Activated naive CD8-positive, alpha-beta T cell (primary cell): ENCODE measurements around the gene TC2N.

Source experiments
- H3K27ac Mint-ChIP-seq: one replicate; pipeline ENCODE4 v1.8.0; 2021; ENCODE audit warnings: mixed read lengths
- H3K27me3 Mint-ChIP-seq: one replicate; pipeline ENCODE4 v1.8.0; 2021; ENCODE audit warnings: mixed read lengths
- H3K36me3 Mint-ChIP-seq: one replicate; pipeline ENCODE4 v1.8.0; 2021; ENCODE audit warnings: mixed read lengths
- H3K4me1 Mint-ChIP-seq: one replicate; pipeline ENCODE4 v1.8.0; 2021; ENCODE audit warnings: low read depth, mixed read lengths
- H3K4me3 Mint-ChIP-seq: one replicate; pipeline ENCODE4 v1.8.0; 2021; ENCODE audit warnings: mild to moderate bottlenecking, mixed read lengths
- H3K9me3 Mint-ChIP-seq: one replicate; pipeline ENCODE4 v1.8.0; 2021; ENCODE audit warnings: low read depth, mixed read lengths

Gene TC2N

DNA sequence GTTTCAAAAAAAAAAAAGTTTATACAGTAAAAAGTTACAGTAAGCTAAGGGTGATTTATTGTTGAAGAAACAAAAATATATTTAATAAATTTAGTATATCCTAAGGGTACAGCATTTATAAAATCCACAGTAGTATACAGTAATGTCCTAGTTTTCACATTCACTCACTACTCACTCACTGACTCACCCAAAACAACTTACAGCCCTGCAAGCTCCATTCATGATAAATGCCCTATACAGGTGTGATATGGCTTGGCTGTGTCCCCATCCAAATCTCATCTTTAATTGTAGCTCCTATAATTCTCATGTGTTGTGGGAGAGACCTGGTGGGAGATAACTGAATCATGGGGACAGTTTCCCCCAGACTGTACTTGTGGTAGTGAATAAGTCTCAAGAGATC is 61.7 kb downstream of the TC2N start:
- H3K27ac Mint-ChIP-seq: no peak overlapping the region
- peaks cover 46% of the 10 kb centered on the region for H3K36me3 Mint-ChIP-seq
- peaks cover 9% of the 10 kb centered on the region for H3K4me1 Mint-ChIP-seq
- H3K4me3 Mint-ChIP-seq: no peak overlapping the region
- peaks cover 28% of the 10 kb centered on the region for H3K9me3 Mint-ChIP-seq
- H3K27me3 Mint-ChIP-seq: no peaks in the 10 kb centered on the region

DNA sequence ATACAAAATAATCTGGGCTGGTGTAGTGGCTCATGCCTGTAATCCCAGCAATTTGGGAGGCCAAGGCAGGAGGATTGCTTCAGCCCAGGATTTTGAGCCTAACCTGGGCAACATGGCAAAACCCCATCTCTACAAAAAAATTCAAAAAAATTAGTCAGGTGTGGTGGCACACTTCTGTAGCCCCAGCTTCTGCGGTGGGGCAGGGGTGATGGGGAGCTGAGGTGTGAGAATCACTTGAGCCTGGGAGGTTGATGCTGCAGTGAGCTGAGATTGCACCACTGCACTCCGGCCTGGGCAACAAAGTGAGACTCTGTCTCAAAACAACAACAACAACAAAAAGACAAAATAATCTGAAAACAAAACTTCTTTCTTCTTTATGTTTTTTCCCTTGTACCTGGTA is 66.0 kb downstream of the TC2N start:
- Mint-ChIP-seq H3K36me3 (peaks cover 16% of the 10 kb centered on the region), H3K9me3 (peaks cover 7% of the 10 kb centered on the region), H3K4me3 (no peak overlapping the region), H3K27me3 (no peaks in the 10 kb centered on the region), H3K27ac (peak overlapping the region; percentile 10), H3K4me1 (peaks cover 25% of the 10 kb centered on the region)

DNA sequence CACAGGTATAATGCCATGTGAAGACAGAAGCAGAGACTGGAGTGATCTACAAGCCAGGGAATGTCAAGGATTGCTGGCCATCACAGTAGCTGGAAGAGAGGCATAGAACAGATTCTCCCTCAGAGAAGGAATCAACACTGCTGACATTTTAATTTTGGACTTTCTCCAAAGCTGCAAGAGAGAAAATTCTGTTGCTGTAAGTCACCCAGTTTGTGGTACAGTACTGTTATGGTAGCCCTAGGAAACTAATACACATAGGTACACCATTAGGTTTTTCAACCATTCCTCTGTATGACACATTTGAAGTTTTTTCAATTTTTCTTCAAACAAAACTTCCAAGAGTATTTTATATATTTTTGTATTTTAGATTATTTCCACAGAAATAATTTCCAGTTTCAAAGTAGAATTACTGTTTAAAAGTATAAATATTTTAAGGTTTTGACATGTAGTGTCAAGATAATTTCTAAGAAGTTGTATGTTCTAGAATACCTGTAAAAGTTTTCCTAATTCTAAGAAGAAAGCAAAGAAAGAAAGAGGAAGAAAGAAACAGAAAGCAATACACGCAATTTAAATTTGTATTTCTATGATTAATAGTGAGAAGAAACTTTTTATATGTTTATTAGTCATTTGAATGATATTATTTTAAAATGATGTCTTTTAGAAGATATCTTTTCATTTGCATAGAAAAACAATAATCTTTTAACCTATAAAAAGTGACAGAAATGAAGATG is 70.6 kb downstream of the TC2N start:
- Mint-ChIP-seq H3K27ac (peak overlapping the region; percentile 85), H3K27me3 (no peaks in the 10 kb centered on the region), H3K9me3 (no peaks in the 10 kb centered on the region), H3K36me3 (peaks cover 27% of the 10 kb centered on the region), H3K4me3 (no peak overlapping the region), H3K4me1 (peaks cover 25% of the 10 kb centered on the region)

DNA sequence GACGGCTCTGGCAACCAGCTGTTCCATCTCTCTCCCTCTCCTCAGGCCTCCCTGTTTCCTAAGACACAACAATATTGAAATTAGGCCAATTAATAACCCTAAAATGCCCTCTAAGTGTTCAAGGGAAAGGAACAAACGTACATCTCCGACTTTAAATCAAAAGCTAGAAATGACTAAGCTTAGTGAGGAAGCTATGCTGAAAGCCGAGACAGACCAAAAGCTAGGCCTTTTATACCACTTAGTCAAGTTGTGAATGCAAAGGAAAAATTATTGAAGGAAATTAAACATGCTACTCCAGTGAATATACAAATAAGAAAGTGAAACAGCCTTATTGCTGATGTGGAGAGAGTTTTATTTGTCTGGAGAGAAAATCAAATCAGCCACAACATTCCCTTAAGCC is 73.6 kb downstream of the TC2N start:
- Mint-ChIP-seq H3K27ac (no peak overlapping the region), H3K27me3 (no peaks in the 10 kb centered on the region), H3K4me1 (peaks cover 20% of the 10 kb centered on the region), H3K4me3 (no peak overlapping the region), H3K36me3 (peaks cover 28% of the 10 kb centered on the region), H3K9me3 (no peaks in the 10 kb centered on the region)

DNA sequence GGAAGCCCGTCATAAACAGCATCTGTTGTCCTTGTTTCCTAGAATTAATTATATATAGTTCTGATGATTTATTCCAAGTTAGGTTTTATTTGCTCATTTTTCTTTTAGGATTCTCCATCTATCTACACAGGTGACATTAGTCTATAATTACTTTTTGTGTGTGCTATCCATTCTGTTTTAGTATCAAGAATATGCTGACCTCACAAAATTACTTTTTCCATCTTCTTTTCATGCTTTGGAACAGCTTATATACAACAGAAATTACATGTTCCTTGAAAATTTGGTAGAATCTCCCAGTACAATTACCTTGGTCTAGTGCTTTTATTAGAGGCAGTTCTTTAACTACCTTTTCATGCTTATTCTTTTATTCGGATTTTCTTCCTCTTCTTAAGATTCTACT is 81.1 kb downstream of the TC2N start:
- H3K36me3 Mint-ChIP-seq: peaks cover 11% of the 10 kb centered on the region
- H3K4me1 Mint-ChIP-seq: peaks cover 2% of the 10 kb centered on the region
- H3K9me3 Mint-ChIP-seq: no peaks in the 10 kb centered on the region
- no peak overlapping the region for H3K4me3 Mint-ChIP-seq
- no peaks in the 10 kb centered on the region for H3K27me3 Mint-ChIP-seq
- no peak overlapping the region for H3K27ac Mint-ChIP-seq

- no peaks in the 10 kb centered on the region for H3K9me3 Mint-ChIP-seq
- no peak overlapping the region for H3K27ac Mint-ChIP-seq
- H3K27me3 Mint-ChIP-seq: no peaks in the 10 kb centered on the region
- no peak overlapping the region for H3K4me3 Mint-ChIP-seq
- peaks cover 14% of the 10 kb centered on the region for H3K36me3 Mint-ChIP-seq
- H3K4me1 Mint-ChIP-seq: peaks cover 4% of the 10 kb centered on the region
Observed at GRCh38 chr14:91780452-91780851, 86.9 kb downstream of the TC2N start.

DNA sequence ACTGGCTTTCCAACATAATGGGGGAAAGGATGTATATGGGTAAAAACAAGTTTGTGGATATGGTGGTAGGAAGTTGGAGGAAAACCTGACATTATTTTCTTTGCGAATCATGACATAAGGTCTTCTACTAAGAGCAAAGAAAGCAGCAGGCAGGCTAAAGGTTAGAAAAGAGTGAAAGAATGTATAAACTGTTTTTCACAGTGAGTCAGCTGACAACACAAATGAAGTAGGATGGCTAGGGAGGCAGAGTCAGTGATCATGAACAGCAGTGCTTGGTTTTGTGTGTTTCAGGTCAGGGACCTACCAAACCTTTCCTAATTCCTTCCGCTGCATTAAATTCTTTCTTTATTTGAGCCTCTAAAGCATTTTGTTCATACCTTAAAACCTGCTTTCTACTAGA is 89.1 kb downstream of the TC2N start:
- peaks cover 14% of the 10 kb centered on the region for H3K4me1 Mint-ChIP-seq
- no peak overlapping the region for H3K27ac Mint-ChIP-seq
- no peaks in the 10 kb centered on the region for H3K27me3 Mint-ChIP-seq
- H3K9me3 Mint-ChIP-seq: no peaks in the 10 kb centered on the region
- H3K4me3 Mint-ChIP-seq: no peak overlapping the region
- H3K36me3 Mint-ChIP-seq: peaks cover 14% of the 10 kb centered on the region

GRCh38 chr14:91774140-91775096 is 92.9 kb downstream of the TC2N start:
- Mint-ChIP-seq H3K27me3 (no peaks in the 10 kb centered on the region), H3K4me3 (no peak overlapping the region), H3K36me3 (peaks cover 9% of the 10 kb centered on the region), H3K9me3 (no peaks in the 10 kb centered on the region), H3K27ac (peak overlapping the region; percentile 7), H3K4me1 (peaks cover 14% of the 10 kb centered on the region)

- H3K27me3 Mint-ChIP-seq: no peaks in the 10 kb centered on the region
- H3K27ac Mint-ChIP-seq: no peak overlapping the region
- no peak overlapping the region for H3K4me3 Mint-ChIP-seq
- peaks cover 8% of the 10 kb centered on the region for H3K36me3 Mint-ChIP-seq
- H3K9me3 Mint-ChIP-seq: no peaks in the 10 kb centered on the region
- peaks cover 10% of the 10 kb centered on the region for H3K4me1 Mint-ChIP-seq
Observed at GRCh38 chr14:91770185-91770584, 97.2 kb downstream of the TC2N start.

DNA sequence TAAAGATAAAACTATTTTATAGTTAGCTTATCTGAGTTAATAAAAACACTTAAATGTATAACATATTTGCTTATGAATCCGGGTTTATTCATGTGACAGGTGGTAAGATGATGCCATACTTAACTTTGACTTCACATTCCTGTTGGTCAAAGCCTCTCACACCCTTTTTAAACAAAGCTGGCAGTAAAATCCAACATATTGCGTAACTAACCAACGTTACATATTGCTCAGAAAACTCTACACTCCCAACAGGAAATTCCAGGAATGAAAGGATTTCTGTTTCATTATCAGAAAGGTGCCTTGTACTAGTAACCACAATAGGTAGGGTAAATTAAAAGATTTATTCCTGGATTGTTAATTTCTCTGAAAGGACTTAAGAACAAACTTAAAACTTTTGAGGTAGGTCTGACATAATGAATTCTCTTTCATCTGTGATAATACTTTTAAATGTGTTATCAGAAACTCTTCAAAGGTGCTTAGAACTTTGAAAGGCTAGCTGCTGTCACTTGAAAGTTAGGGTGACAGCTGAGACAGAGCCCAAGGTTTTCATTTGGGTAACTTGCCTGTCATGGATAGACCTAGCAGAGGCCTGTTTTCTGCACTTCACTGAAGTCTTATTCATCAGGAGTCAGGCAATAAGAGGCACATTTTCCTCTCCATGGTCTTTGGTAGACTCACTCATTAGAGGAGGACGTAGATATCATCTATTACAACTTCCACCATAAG is 111.6 kb downstream of the TC2N start:
- no peaks in the 10 kb centered on the region for H3K4me1 Mint-ChIP-seq
- H3K27me3 Mint-ChIP-seq: no peaks in the 10 kb centered on the region
- H3K4me3 Mint-ChIP-seq: no peak overlapping the region
- H3K9me3 Mint-ChIP-seq: peaks cover 8% of the 10 kb centered on the region
- no peak overlapping the region for H3K27ac Mint-ChIP-seq
- peaks cover 18% of the 10 kb centered on the region for H3K36me3 Mint-ChIP-seq

- H3K36me3 Mint-ChIP-seq: peaks cover 14% of the 10 kb centered on the region
Observed at GRCh38 chr14:91754819-91755218, 112.5 kb downstream of the TC2N start.

GRCh38 chr14:91754185-91754584 is 113.2 kb downstream of the TC2N start:
- peaks cover 9% of the 10 kb centered on the region for H3K36me3 Mint-ChIP-seq
- no peaks in the 10 kb centered on the region for H3K4me1 Mint-ChIP-seq
- peaks cover 8% of the 10 kb centered on the region for H3K9me3 Mint-ChIP-seq
- no peak overlapping the region for H3K4me3 Mint-ChIP-seq
- no peaks in the 10 kb centered on the region for H3K27me3 Mint-ChIP-seq
- H3K27ac Mint-ChIP-seq: no peak overlapping the region

More at GRCh38 chr14:91754819-91755218, 112.5 kb downstream of the TC2N start:
- no peak overlapping the region for H3K4me3 Mint-ChIP-seq
- peaks cover 8% of the 10 kb centered on the region for H3K9me3 Mint-ChIP-seq
- H3K27ac Mint-ChIP-seq: no peak overlapping the region
- H3K4me1 Mint-ChIP-seq: no peaks in the 10 kb centered on the region
- H3K27me3 Mint-ChIP-seq: no peaks in the 10 kb centered on the region

DNA sequence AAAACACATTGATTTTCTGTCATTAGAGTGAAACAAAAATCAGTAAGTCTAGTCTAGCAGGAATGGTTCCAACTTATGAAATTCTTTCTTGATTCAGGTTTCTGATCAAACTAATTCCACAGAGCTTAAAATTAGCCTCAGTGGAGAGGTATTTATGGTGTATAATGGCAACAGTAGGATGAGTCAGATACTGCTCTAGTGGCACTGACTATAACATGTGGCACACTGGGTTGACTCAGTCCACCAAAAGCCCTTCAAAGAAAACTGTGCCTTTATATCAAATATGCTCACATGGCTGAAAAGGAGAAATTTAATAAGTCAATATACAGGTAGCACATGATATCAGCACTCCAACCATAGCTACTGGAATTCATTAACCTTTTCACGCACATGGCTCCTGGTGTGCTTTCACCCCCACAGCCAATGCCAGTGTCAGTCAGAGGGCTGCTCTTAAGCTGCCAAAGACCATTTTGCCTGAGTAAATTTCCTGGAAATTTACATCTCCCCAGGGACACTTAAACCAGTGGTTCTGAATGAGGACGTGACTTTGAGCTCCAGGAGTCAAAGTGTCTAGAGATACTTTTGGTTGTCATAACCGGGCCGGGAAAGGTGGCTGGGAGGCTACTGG is 113.7 kb downstream of the TC2N start:
- H3K9me3 Mint-ChIP-seq: peaks cover 4% of the 10 kb centered on the region
- peaks cover 7% of the 10 kb centered on the region for H3K36me3 Mint-ChIP-seq
- H3K27ac Mint-ChIP-seq: no peak overlapping the region
- no peaks in the 10 kb centered on the region for H3K27me3 Mint-ChIP-seq
- H3K4me1 Mint-ChIP-seq: no peaks in the 10 kb centered on the region
- H3K4me3 Mint-ChIP-seq: no peak overlapping the region

DNA sequence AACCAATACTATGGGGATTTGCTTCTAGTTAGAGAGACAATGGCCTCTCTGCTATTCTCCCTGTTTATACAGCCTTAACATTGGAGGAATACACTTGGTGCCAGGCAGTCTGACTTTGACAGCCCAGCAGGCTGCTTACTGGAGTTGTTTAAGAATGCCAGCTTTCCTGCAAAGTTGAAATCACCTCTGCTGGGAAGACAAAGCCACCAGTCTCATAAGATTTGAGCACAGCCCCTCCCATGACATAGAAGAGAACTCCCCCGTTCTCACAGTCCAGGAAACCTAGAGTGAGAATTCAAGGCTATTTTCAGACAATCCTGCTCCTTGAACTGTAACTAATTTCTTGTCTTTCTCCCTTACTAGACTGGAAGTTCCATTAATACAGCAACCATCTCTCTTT is 114.4 kb downstream of the TC2N start:
- no peaks in the 10 kb centered on the region for H3K27me3 Mint-ChIP-seq
- no peaks in the 10 kb centered on the region for H3K4me1 Mint-ChIP-seq
- H3K36me3 Mint-ChIP-seq: peaks cover 2% of the 10 kb centered on the region
- H3K27ac Mint-ChIP-seq: no peak overlapping the region
- H3K9me3 Mint-ChIP-seq: no peaks in the 10 kb centered on the region
- no peak overlapping the region for H3K4me3 Mint-ChIP-seq
